GM12891 (cell line): Measurements from ENCODE around the gene PTPRG.

Experiments
- POLR2A ChIP-seq: IDR thresholded peaks from 2 replicates; pipeline ENCODE4 v1.6.1; 2011; ENCODE audit warnings: low read depth, low read length, control low read depth
- POLR2AphosphoS5 ChIP-seq: IDR thresholded peaks from 2 replicates; pipeline ENCODE4 v1.6.1; 2011; ENCODE audit warnings: low read depth, low read length, control low read depth
- TAF1 ChIP-seq: IDR thresholded peaks from 2 replicates; pipeline ENCODE4 v1.6.1; 2011; ENCODE audit warnings: low read depth, low read length, control low read depth

DNA sequence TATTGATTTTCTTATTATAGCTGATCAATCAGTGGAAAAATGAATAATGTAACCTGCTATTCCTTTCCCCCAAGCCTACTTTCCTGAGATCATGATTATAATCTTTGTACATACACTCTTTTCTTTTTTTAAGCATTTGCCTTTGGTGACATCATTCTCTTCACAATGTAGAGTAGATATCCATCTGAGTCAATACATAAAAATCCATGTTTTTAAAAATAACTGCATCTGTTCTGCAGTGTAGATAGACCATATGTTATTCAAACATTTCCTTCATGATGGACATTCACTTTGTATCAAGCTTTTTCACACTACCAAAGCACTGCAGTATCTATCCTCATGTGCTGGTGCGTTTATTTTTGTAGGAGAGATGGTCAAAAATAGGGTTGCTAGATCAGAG, 211.1 kb downstream of the PTPRG start:
- TF ChIP-seq TAF1 (no peak), POLR2A (no peak), POLR2AphosphoS5 (no peak)
